Neural progenitor cell (in vitro differentiated cells): ENCODE results near the gene CRBN.

Experiments used
- CTCF ChIP-seq: fragments of 200-600 bp; sonication (generic); IDR thresholded peaks from 2 replicates; pipeline ENCODE4 v1.5.1; 2017; ENCODE audit warnings: antibody characterized with exemption, mild to moderate bottlenecking
- EZH2 ChIP-seq: fragments of 200-600 bp; sonication (generic); IDR thresholded peaks from 2 replicates; pipeline ENCODE4 v1.6.1; 2017; ENCODE audit warnings: antibody characterized with exemption, mild to moderate bottlenecking, moderate library complexity
- EZH2phosphoT487 ChIP-seq: fragments of 200-600 bp; sonication (generic); IDR thresholded peaks from 2 replicates; pipeline ENCODE4 v1.6.1; 2017; ENCODE audit warnings: antibody characterized with exemption

- TF ChIP-seq CTCF (no peak), EZH2phosphoT487 (no peak), EZH2 (no peak)
Measured at GRCh38 chr3:3177861-3178497, 1.5 kb downstream of the CRBN start.
